Parathyroid adenoma (tissue), 2 donors: ENCODE data around the gene EIF4E3.

Experiments used
- H2AFZ ChIP-seq: fragments of 300-600 bp; sonication (generic); one replicate; pipeline ENCODE4 v1.7.0; 2017; ENCODE audit warnings: antibody characterized with exemption, mild to moderate bottlenecking
- H3K27ac ChIP-seq: fragments of 300-600 bp; sonication (generic); one replicate; pipeline ENCODE4 v1.7.0; 2017
- H3K27me3 ChIP-seq: fragments of 300-600 bp; sonication (generic); one replicate; pipeline ENCODE4 v1.7.0; 2017; ENCODE audit warnings: low read length; ENCODE audit not compliant: control insufficient read depth, insufficient read depth
- H3K36me3 ChIP-seq: fragments of 300-600 bp; sonication (generic); one replicate; pipeline ENCODE4 v1.7.0; 2017; ENCODE audit warnings: low read length; ENCODE audit not compliant: control insufficient read depth, insufficient read depth
- H3K4me1 ChIP-seq: fragments of 300-600 bp; sonication (generic); one replicate; pipeline ENCODE4 v1.7.0; 2017; ENCODE audit warnings: control low read depth
- H3K4me2 ChIP-seq: fragments of 300-600 bp; sonication (generic); one replicate; pipeline ENCODE4 v1.7.0; 2017; ENCODE audit warnings: low read length
- H3K4me3 ChIP-seq: fragments of 300-600 bp; sonication (generic); one replicate; pipeline ENCODE4 v1.7.0; 2017; ENCODE audit warnings: low read depth, low read length
- H3K79me2 ChIP-seq: fragments of 300-600 bp; sonication (generic); one replicate; pipeline ENCODE4 v1.7.0; 2017; ENCODE audit warnings: control low read depth
- H3K9ac ChIP-seq: fragments of 300-600 bp; sonication (generic); one replicate; pipeline ENCODE4 v1.7.0; 2017; ENCODE audit warnings: mild to moderate bottlenecking
- H3K9me3 ChIP-seq: fragments of 300-600 bp; sonication (generic); one replicate; pipeline ENCODE4 v1.7.0; 2017; ENCODE audit warnings: low read length; ENCODE audit not compliant: control insufficient read depth
- TF ChIP-seq, protein P1 (sequence below): fragments of 300-600 bp; sonication (generic); IDR thresholded peaks from one replicate; pipeline ENCODE4 v1.7.0; 2017; ENCODE audit warnings: antibody characterized with exemption, mild to moderate bottlenecking
- donor health status: primary hyperparathyroidism.

The EIF4E3 gene

GRCh38 chr3:71662568-71662967 lies 62.6 kb downstream of the EIF4E3 start:
- Histone ChIP-seq H3K79me2 (no peaks in the 10 kb centered on the region), H3K36me3 (no peaks in the 10 kb centered on the region), H3K9ac (no peak overlapping the region), H3K27ac (no peak overlapping the region), H3K4me1 (peaks cover 12% of the 10 kb centered on the region), H3K27me3 (no peaks in the 10 kb centered on the region), H2AFZ (no peak overlapping the region), H3K4me2 (no peak overlapping the region), H3K9me3 (no peaks in the 10 kb centered on the region), H3K4me3 (no peak overlapping the region)
- TF ChIP-seq, protein P1, sequence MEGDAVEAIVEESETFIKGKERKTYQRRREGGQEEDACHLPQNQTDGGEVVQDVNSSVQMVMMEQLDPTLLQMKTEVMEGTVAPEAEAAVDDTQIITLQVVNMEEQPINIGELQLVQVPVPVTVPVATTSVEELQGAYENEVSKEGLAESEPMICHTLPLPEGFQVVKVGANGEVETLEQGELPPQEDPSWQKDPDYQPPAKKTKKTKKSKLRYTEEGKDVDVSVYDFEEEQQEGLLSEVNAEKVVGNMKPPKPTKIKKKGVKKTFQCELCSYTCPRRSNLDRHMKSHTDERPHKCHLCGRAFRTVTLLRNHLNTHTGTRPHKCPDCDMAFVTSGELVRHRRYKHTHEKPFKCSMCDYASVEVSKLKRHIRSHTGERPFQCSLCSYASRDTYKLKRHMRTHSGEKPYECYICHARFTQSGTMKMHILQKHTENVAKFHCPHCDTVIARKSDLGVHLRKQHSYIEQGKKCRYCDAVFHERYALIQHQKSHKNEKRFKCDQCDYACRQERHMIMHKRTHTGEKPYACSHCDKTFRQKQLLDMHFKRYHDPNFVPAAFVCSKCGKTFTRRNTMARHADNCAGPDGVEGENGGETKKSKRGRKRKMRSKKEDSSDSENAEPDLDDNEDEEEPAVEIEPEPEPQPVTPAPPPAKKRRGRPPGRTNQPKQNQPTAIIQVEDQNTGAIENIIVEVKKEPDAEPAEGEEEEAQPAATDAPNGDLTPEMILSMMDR, result no peak

GRCh38 chr3:71662056-71662455 lies 63.1 kb downstream of the EIF4E3 start:
- Histone ChIP-seq H3K27me3 (no peaks in the 10 kb centered on the region), H3K36me3 (no peaks in the 10 kb centered on the region), H2AFZ (no peak overlapping the region), H3K4me2 (no peak overlapping the region), H3K4me1 (peaks cover 13% of the 10 kb centered on the region), H3K9ac (no peak overlapping the region), H3K9me3 (no peaks in the 10 kb centered on the region), H3K4me3 (no peak overlapping the region), H3K79me2 (no peaks in the 10 kb centered on the region), H3K27ac (no peak overlapping the region)
- TF ChIP-seq, protein P1, result no peak

DNA sequence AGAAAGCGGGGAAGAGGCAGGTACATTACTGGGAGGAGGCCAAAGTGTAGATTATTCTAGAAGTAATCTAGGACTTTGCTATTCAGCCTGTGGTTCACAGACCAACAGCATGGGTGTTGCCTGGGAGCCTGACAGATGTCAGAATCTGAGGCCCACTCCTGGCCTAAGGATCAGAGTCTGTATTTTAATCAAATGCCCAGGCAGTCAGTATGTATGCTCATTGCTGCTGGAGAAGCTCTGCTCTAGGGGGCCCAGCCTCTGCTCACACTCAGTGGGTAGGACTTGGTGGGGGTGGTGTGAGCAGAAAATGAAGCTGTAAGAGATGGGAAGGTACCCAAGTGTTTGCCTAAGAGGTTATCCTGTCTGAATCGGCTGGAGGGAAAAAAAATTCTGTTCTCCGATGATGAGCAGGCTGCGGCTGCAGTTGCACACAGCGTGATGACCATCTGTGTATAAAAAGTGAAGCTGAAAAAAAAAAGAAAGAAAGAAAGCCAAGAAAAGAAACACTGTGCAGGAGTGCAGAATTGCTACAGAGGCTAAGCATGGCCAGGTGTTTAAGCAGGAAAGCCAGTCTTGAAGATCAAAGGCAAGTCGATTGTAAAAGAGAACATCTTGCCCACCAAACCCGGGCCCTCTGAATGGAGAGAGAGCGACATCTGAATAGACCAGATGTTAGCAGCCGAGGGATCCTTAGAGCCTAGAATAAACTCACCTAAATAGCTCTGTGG lies 65.2 kb downstream of the EIF4E3 start:
- Histone ChIP-seq H3K4me3 (no peak overlapping the region), H3K79me2 (no peaks in the 10 kb centered on the region), H3K9ac (no peak overlapping the region), H3K27ac (no peak overlapping the region), H3K27me3 (no peaks in the 10 kb centered on the region), H3K9me3 (no peaks in the 10 kb centered on the region), H3K4me2 (no peak overlapping the region), H3K36me3 (no peaks in the 10 kb centered on the region), H2AFZ (peak overlapping the region; percentile 34), H3K4me1 (peaks cover 13% of the 10 kb centered on the region)
- TF ChIP-seq, protein P1, result no peak

- Histone ChIP-seq H3K27me3 (no peaks in the 10 kb centered on the region), H3K4me3 (no peak overlapping the region), H3K9ac (no peak overlapping the region), H3K36me3 (no peaks in the 10 kb centered on the region), H3K4me1 (peaks cover 13% of the 10 kb centered on the region), H3K4me2 (peak overlapping the region; percentile 45), H3K9me3 (no peaks in the 10 kb centered on the region), H2AFZ (peak overlapping the region; percentile 3), H3K27ac (peak overlapping the region; percentile 69), H3K79me2 (no peaks in the 10 kb centered on the region)
- TF ChIP-seq, protein P1, result no peak
Observed at GRCh38 chr3:71657831-71658530, 67.2 kb downstream of the EIF4E3 start.
